ENCODE data around the gene DIP2C. TPM values are rescaled to one million over a fixed set of nuclear protein-coding genes. Genes with fewer than 3 reads are reported as not detected.

The DIP2C gene
- total RNA-seq, 1 experiment from 2014 or later = 11.0 TPM

DNA sequence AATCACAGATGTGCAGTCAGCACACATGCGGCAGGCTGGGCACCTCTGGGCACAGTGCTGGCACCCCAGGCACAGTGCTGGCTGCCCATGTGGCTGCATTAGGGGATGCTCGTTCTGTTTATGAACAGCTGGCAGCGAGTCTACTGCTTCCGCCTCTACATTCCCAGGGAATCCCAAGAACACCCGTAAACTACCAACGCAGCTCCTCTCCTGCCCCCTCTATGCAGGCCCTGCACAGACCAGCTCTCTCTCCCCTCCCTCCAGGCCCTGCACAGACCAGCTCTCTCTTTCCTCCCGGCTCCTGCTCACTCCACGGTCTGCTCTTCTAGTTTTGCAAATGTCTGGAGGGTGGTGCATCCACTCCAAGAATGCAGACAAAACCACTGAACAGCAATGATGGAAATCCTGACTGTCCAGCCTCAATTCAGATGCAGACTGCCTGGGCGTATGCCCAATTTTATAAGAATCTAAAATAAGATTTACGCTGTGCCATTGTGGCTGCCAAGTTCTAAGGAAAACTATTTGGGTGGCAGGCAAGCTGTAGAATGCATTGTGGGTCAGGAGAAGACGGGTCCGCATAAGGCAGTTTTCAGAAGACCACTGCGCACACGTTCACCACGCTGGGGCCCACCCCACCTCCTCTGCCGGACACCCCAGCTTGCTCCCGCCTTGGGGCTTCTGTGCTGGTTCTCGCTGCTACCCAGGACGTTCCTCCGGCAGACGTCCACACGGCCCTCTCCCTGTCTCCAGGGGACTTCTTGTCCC is 319.6 kb downstream of the DIP2C start (continued):
- TF ChIP-seq STAT6 (CRISPR knock-in tag; conservative IDR thresholded peaks at IDR 0.05; ENCODE audit: low read depth) (no peak), NR2C2 (CRISPR knock-in tag; IDR thresholded peaks at IDR 0.05) (no peak), ATF6 (CRISPR knock-in tag; IDR thresholded peaks at IDR 0.05) (no peak)
- TF ChIP-seq, protein P1, sequence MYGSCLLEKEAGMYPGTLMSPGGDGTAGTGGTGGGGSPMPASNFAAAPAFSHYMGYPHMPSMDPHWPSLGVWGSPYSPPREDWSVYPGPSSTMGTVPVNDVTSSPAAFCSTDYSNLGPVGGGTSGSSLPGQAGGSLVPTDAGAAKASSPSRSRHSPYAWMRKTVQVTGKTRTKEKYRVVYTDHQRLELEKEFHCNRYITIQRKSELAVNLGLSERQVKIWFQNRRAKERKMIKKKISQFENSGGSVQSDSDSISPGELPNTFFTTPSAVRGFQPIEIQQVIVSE (CRISPR knock-in tag; IDR thresholded peaks at IDR 0.05; ENCODE audit: borderline replicate concordance) = no peak

GRCh38 chr10:369221-369683 is 320.2 kb downstream of the DIP2C start:
- ChIA-PET POLR2A (no interaction called here), CTCF (no interaction called here)
- TF ChIP-seq IRF1 (CRISPR knock-in tag; IDR thresholded peaks at IDR 0.05) = no peak
- TF ChIP-seq JAZF1 (CRISPR knock-in tag; IDR thresholded peaks at IDR 0.05) = no peak
- TF ChIP-seq STAT6 (CRISPR knock-in tag; conservative IDR thresholded peaks at IDR 0.05; ENCODE audit: low read depth) = no peak
- no peak for TF ChIP-seq OVOL2 (CRISPR knock-in tag; IDR thresholded peaks at IDR 0.05; ENCODE audit: borderline replicate concordance)
- TF ChIP-seq, protein P2, sequence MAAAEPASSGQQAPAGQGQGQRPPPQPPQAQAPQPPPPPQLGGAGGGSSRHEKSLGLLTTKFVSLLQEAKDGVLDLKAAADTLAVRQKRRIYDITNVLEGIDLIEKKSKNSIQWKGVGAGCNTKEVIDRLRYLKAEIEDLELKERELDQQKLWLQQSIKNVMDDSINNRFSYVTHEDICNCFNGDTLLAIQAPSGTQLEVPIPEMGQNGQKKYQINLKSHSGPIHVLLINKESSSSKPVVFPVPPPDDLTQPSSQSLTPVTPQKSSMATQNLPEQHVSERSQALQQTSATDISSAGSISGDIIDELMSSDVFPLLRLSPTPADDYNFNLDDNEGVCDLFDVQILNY (CRISPR knock-in tag; IDR thresholded peaks at IDR 0.05) = no peak
- TF ChIP-seq, protein P3, sequence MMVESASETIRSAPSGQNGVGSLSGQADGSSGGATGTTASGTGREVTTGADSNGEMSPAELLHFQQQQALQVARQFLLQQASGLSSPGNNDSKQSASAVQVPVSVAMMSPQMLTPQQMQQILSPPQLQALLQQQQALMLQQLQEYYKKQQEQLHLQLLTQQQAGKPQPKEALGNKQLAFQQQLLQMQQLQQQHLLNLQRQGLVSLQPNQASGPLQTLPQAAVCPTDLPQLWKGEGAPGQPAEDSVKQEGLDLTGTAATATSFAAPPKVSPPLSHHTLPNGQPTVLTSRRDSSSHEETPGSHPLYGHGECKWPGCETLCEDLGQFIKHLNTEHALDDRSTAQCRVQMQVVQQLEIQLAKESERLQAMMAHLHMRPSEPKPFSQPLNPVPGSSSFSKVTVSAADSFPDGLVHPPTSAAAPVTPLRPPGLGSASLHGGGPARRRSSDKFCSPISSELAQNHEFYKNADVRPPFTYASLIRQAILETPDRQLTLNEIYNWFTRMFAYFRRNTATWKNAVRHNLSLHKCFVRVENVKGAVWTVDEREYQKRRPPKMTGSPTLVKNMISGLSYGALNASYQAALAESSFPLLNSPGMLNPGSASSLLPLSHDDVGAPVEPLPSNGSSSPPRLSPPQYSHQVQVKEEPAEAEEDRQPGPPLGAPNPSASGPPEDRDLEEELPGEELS (CRISPR knock-in tag; IDR thresholded peaks at IDR 0.05) = no peak
- no peak for TF ChIP-seq SMAD4 (CRISPR knock-in tag; IDR thresholded peaks at IDR 0.05)
- no peak for TF ChIP-seq EMX1 (CRISPR knock-in tag; IDR thresholded peaks at IDR 0.05)
- no peak for TF ChIP-seq GRHL2 (CRISPR knock-in tag; IDR thresholded peaks at IDR 0.05; ENCODE audit: insufficient replicate concordance, severe bottlenecking)
- no peak for TF ChIP-seq ATF6 (CRISPR knock-in tag; IDR thresholded peaks at IDR 0.05)
- no peak for TF ChIP-seq ZNF232 (CRISPR knock-in tag; IDR thresholded peaks at IDR 0.05)
- no peak for TF ChIP-seq ELF4 (CRISPR knock-in tag; IDR thresholded peaks at IDR 0.05; ENCODE audit: low read depth)
- no peak for TF ChIP-seq ZBTB43 (CRISPR knock-in tag; IDR thresholded peaks at IDR 0.05)
- Mint-ChIP-seq H3K9me3 (no peaks in the 10 kb centered on the region), H3K4me3 (no peak overlapping the region), H3K27me3 (ENCODE audit: low read depth) (no peaks in the 10 kb centered on the region), H3K36me3 (peaks cover 4% of the 10 kb centered on the region; the same call in 1 of the 2 replicates), H3K27ac (no peak overlapping the region), H3K4me1 (peaks cover 12% of the 10 kb centered on the region)
- no peak for ATAC-seq
- DNase-seq (ENCODE audit: low spot score) = no peak

All from WTC11 (cell line).